Body of pancreas (tissue), 4 donors: ENCODE data around the gene DVL1. TPM values are rescaled to one million over a fixed set of nuclear protein-coding genes. Genes with fewer than 3 reads are reported as not detected.

Experiments
- ATAC-seq: fragments of 150-250 bp; one replicate; pipeline ENCODE4 v1.9.1; 2016
- DNase-seq, 4 donors: peaks; one replicate each; pipeline ENCODE4 v3.0.0-alpha.2; 2019
- H3K27ac ChIP-seq, 4 donors: fragments of 200-600 bp; sonication (generic); 1 replicate in 3 of 4; 2 replicates in 1 of 4; pipeline versions ENCODE4 v1.5.1 to v1.6.1; 2016 to 2019; ENCODE audit warnings: mild to moderate bottlenecking in 1 of 4, mixed read lengths in 1 of 4, moderate library complexity in 1 of 4
- H3K27me3 ChIP-seq, 2 donors: fragments of 200-600 bp; sonication (generic); one replicate each; pipeline ENCODE4 v1.6.0; 2016; ENCODE audit warnings: mild to moderate bottlenecking in 1 of 2
- H3K36me3 ChIP-seq, 2 donors: fragments of 200-600 bp; sonication (generic); replicated peaks in 1 of 2; 2 replicates each; pipeline ENCODE4 v1.5.1; 2016; ENCODE audit warnings: low read depth in 2 of 2; ENCODE audit not compliant: insufficient read depth in 1 of 2
- H3K4me1 ChIP-seq: fragments of 200-600 bp; sonication (generic); one replicate; pipeline ENCODE4 v1.6.0; 2016
- H3K4me3 ChIP-seq, 2 donors: fragments of 200-600 bp; sonication (generic); 1 replicate in 1 of 2; 2 replicates in 1 of 2; pipeline ENCODE4 v1.5.1; 2016 to 2019
- H3K9me3 ChIP-seq, 3 donors: fragments of 200-600 bp; sonication (generic); 1 replicate in 2 of 3; 2 replicates in 1 of 3; pipeline ENCODE4 v1.5.1; 2016
- POLR2A ChIP-seq, 3 donors: fragments of 450-650 bp; IDR thresholded peaks; one replicate each; pipeline ENCODE4 v1.6.1; 2016; ENCODE audit warnings: antibody characterized with exemption in 3 of 3, mild to moderate bottlenecking in 2 of 3
- WGBS, 2 donors: methylation state at CpG; one replicate each; pipeline ENCODE4 v1.1.5; 2017; 5-methylcytosine and 5-hydroxymethylcytosine counted together
- intact Hi-C: fragments of 100-400 bp; cut with DNase I; formaldehyde crosslinking; loops from one replicate; pipeline ENCODE4 v1.15.1; 2023
- total RNA-seq, 2 donors: library from RNA; depleted of rRNA; stranded (reverse); fragments of >200 nt; gene quantifications; one replicate each; pipeline ENCODE4 v1.1.0, GENCODE V29; 2016
- TF ChIP-seq, protein P1 (sequence below), 7 experiments: fragments of 450-650 bp in 4 of 7; fragments of 200-600 bp in 3 of 7; sonication (generic) in 3 of 7; IDR thresholded peaks; one replicate each; pipeline ENCODE4 v1.5.1; 2016 to 2019; ENCODE audit warnings: antibody characterized with exemption in 7 of 7

Gene DVL1
- total RNA-seq, 2 donors from 2014 or later, result 58.1 to 84.4 TPM

DNA sequence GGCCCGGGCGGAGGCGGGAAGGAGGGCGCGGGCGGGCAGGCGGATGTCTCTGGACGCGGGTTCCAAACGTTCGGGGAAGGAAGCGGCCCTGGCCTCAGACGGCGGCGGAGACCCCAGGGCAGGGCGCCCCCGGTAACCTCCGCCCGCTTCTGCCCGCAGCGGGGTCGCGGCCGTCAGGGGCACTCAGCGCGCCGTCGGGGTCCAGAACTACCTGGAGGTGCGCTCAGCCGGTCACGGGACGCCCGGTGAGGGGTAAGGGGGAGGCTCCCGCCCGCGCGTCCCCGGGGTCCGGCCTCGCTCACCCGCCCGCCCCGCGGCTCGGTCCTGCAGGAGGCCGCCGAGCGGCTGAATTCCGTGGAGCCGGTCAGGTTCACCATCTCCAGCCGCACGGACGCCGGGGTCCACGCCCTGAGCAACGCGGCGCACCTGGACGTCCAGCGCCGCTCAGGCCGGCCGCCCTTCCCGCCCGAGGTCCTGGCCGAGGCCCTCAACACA is 40.4 kb downstream of the DVL1 start:
- H3K27me3 ChIP-seq, result no peaks in the 10 kb centered on the region
- H3K9me3 ChIP-seq, result no peaks in the 10 kb centered on the region
- TF ChIP-seq, protein P1, sequence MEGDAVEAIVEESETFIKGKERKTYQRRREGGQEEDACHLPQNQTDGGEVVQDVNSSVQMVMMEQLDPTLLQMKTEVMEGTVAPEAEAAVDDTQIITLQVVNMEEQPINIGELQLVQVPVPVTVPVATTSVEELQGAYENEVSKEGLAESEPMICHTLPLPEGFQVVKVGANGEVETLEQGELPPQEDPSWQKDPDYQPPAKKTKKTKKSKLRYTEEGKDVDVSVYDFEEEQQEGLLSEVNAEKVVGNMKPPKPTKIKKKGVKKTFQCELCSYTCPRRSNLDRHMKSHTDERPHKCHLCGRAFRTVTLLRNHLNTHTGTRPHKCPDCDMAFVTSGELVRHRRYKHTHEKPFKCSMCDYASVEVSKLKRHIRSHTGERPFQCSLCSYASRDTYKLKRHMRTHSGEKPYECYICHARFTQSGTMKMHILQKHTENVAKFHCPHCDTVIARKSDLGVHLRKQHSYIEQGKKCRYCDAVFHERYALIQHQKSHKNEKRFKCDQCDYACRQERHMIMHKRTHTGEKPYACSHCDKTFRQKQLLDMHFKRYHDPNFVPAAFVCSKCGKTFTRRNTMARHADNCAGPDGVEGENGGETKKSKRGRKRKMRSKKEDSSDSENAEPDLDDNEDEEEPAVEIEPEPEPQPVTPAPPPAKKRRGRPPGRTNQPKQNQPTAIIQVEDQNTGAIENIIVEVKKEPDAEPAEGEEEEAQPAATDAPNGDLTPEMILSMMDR (IDR thresholded peaks at IDR 0.05), result no peak
- no peak for TF ChIP-seq POLR2A (IDR thresholded peaks at IDR 0.05)
- intact Hi-C loops, result no loop called here
- peaks cover 51% of the 10 kb centered on the region for H3K4me1 ChIP-seq
- ATAC-seq, result peak; percentile 3
- H3K27ac ChIP-seq, result peak overlapping the region; percentile 79 to 97 (median 90)
- peak in 2 of 4 donors; percentile 37 to 52 for DNase-seq
- peaks cover 9 to 21% of the 10 kb centered on the region in 2 donors for H3K36me3 ChIP-seq
- peak overlapping the region; percentile 78 to 91 for H3K4me3 ChIP-seq
- WGBS, 2 donors, result 0% methylated on average over 50 of the region's 66 CpGs; no CpG with 5 or more reads in 1 of the 2 donors

DNA sequence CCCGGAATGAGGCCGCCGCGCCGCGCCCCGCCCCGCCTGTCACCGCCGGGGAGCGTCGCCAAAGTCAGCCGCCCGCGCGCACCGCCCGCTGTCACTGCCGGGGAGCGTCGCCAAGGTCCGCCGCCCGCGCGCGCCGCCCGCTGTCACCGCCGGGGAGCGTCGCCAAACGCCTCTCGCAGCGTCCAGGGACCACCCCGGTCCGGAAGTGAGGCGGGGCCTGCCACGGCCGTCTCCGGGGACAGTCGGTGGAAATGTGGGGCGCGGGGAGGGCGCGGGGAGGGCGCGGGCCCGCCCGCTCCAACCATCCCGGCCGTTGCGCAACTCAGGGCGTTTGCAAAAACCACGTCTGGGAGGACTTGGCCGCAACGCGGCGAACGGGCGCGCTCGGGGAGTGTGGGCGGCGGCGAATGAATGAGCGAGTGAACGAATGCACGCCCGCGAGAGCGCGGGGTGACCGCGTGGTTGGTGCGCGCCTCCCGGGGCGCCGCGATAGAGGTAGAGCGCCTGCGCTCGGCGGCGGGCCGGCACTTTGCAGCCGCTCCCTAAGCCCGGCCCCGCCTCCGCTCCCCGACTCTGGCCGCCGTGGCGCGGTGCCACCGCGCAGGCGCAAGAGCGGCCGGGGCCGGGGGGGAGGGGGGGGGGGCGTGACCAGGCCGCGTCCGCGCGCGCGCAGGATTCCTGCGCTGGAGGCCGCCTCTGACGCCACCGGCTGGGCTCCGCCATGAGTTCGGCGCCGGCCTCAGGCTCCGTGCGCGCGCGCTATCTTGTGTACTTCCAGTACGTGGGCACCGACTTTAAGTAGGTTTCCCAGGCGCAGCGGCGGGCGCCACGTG is 41.1 kb downstream of the DVL1 start, which contains the start of the genes ACAP3 and PUSL1:
Gene ACAP3, minus strand, starts transcription at position 8 of the 833 bp plus-strand sequence. CDS start 115 bp downstream, outside the sequence.
Gene PUSL1, plus strand, starts transcription at position 675 of the 833 bp plus-strand sequence. Its CDS starts 47 bp downstream, at position 722.
- Histone ChIP-seq H3K4me3 (peak within 1 kb of the TSS; percentile 78 to 91), H3K9me3 (no peaks in the 10 kb centered on the region), H3K27ac (peak within 1 kb of the TSS; percentile 83 to 97 (median 91)), H3K4me1 (peaks cover 51% of the 10 kb centered on the region), H3K36me3 (peaks cover 6 to 15% of the 10 kb centered on the region in 2 donors), H3K27me3 (no peaks in the 10 kb centered on the region)
- ATAC-seq, result peak; percentile 81
- intact Hi-C loops, result no loop called here
- WGBS, 2 donors, result 0% methylated on average over 121 of the region's 131 CpGs; no CpG with 5 or more reads in 1 of the 2 donors
- peak in 2 of 3 donors; percentile 35 for TF ChIP-seq POLR2A (IDR thresholded peaks at IDR 0.05)
- TF ChIP-seq, protein P1 (IDR thresholded peaks at IDR 0.05), result peak in 4 of 7 experiments; percentile 20 to 38 (median 30)
- peak; percentile 86 to 87 (median 87) for DNase-seq

DNA sequence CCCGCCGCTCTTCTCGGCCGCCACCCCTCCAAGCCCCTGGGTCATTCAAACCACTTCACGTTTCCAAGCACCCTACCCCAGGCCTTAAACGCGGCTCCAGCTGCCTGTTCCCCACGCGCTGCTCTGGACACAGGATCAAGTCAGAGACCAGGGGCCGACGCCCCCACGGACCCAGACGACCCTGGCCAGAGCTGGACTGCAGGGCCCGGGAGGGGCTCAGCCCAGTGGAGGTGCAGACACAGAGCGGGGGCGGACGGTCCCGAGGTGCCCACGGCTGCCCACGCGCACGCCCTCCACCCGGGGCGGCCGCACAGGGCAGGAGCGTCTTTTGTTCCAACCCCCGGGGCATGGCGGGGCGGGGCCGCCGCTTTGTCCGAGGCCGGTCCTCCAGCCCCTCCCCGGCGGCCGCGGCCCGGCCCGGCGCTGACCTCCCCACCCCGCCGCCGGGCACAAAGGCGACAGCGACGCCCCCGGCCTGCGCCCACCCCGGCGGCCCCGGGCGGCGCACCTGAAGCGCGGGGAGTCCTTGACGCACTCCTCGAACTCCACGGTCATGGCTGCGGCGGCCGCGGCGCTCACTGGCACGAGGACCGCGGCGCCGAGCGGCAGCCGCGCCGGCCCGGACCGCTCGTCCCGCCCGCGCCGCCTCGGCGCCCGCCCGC is 41.8 kb downstream of the DVL1 start:
- peak overlapping the region; percentile 52 to 97 (median 77) for H3K27ac ChIP-seq
- peak; percentile 36 to 50 (median 40) for DNase-seq
- intact Hi-C loops, result no loop called here
- 0 to 20% methylated on average over 1 to 78 of the region's 83 CpGs for WGBS, 2 donors
- ATAC-seq, result peak; percentile 1
- TF ChIP-seq POLR2A (IDR thresholded peaks at IDR 0.05), result no peak
- H3K36me3 ChIP-seq, result peaks cover 0 to 8% of the 10 kb centered on the region in 2 donors
- peaks cover 51% of the 10 kb centered on the region for H3K4me1 ChIP-seq
- peak overlapping the region; percentile 9 to 26 for H3K4me3 ChIP-seq
- H3K9me3 ChIP-seq, result no peaks in the 10 kb centered on the region
- no peaks in the 10 kb centered on the region for H3K27me3 ChIP-seq

DNA sequence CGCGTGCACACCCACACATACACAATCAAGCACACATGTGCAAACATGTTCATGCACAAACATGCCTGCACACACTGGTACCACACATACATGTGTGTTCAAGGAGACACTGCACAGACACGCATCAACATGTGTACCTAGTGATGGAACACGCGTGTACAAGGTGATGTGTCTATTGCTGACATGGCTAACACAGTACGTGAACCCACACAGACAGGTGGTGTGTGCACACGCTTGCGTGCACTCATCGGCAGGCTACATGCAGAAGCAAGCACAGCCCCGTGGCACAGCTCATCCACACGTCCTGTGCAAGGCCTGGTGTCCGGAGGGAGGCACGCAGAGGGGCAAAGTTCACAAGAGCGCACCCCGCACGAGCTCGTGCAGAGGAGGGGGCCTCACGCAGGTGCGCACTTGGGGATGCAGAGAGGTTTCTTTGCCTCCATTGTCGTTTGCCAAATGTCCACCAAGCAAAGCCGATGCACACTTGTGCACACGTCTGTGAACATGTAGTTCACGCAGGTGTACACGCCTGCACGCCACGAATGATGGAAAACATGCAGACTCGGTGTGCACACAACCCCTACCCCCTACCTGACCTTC is 42.5 kb downstream of the DVL1 start:
- WGBS, 2 donors, result 18 to 27% methylated on average over 20 to 27 of the region's 27 CpGs

More for the DNA sequence above, 42.5 kb downstream of the DVL1 start:
- Histone ChIP-seq H3K27ac (peak overlapping the region in 2 of 4 donors; percentile 52 to 97), H3K4me3 (peak overlapping the region; percentile 9 to 26), H3K27me3 (no peaks in the 10 kb centered on the region), H3K36me3 (peaks cover 0 to 5% of the 10 kb centered on the region in 2 donors), H3K9me3 (no peaks in the 10 kb centered on the region), H3K4me1 (peaks cover 51% of the 10 kb centered on the region)
- DNase-seq (no peak), ATAC-seq (no peak)
- intact Hi-C loops, result no loop called here
- TF ChIP-seq, protein P1 (IDR thresholded peaks at IDR 0.05), result no peak
- no peak for TF ChIP-seq POLR2A (IDR thresholded peaks at IDR 0.05)
